ENCODE measurements around the gene RNF39.
"Not testable (repeated sequence)": the region's sequence is repeated elsewhere in the genome, so short reads cannot be mapped to it uniquely, and the experiment has no call there.

Gene RNF39, protein sequence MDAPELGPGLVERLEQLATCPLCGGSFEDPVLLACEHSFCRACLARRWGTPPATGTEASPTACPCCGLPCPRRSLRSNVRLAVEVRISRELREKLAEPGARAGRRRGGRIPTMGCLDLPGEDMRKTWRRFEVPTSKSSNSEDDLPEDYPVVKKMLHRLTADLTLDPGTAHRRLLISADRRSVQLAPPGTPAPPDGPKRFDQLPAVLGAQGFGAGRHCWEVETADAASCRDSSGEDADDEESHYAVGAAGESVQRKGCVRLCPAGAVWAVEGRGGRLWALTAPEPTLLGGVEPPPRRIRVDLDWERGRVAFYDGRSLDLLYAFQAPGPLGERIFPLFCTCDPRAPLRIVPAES

DNA sequence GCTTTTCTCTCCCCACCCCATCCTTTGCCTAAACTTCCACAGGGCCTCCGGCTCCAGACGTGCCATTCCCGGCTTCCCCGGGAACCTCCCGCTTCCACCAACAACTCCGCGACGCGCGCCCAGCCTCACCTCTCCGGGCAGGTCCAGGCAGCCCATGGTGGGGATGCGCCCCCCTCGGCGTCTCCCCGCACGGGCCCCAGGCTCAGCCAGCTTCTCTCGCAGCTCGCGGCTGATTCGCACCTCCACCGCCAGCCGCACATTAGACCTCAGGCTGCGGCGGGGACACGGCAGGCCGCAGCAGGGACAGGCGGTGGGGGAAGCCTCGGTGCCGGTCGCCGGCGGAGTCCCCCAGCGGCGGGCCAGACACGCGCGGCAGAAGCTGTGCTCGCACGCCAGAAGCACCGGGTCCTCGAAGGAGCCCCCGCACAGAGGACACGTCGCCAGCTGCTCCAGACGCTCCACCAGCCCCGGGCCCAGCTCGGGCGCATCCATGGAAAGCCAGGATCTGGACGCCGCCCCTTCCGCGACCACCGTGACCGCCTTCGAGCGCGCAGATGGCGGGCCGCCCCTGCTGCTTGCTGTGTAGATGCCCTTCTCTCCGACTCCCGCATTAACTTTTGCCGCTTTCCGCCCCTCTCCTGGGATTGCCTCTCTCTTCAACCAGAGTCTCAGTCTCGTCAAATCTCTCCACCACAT is at the start of gene RNF39:
RNF39 (minus strand) TSS at position 676 of the 696 bp plus-strand sequence; CDS start at position 492, 184 bp downstream.
- no peak for DNase-seq

DNA sequence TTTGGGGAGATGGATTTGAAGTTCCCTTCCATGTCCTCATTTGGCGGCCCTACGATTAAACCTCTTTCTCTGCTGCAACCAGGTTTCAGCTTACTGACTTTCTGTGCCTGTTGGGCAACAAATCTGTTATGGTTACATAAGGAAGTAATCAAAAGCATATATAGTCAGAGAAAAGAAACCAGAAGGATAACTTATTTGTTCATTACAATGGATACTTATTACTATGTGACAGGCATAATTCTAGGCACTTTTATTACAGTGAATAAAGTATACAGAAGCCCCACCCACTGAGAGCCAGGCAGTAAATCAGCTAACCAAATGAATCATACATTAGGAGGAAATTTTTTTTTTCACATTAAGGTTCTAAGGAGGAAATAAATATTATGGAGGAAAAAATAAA is 46.9 kb upstream of the RNF39 start:
- DNase-seq, result no peak

DNA sequence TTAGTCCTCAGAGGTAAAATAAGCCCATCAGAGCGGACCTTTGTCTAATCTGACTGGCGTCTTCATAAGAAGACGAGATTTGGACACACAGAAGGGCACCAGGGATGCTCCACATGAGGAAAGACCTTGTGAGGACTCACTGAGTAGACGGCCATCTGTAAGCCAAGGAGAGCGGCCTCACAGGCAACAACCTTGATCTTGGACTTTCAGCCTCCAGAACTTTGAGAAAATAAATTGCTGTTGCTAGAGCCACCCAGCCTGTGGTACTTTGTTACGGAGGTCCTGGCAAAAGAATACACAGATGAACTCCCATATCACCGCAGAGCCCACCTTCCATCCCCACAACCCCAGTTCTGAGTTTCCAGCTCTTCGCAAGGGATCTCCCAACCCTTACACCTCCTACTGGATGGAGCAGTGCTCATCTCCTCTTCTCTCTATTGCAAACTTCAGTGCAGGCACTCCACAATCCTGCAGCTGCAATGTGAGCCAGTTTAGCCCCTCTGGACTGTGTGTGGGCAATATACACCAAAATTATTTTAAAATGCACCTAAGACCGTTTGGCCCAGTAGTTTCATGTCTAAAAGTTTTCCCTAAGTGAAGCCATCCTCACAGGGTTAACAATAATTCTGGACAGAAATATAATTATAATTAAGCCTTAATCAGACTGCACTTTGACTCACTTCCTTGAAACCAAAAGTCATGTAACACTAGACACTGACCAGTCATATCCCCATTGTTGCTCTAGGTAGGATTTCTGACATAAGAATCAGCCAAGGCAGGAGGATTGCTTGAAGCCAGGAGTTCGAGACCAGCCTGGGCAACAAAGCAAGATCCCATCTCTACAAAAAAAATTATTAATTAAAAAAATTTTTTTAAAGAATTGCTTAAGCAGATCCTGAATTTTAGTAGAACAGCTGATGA is 46.1 kb upstream of the RNF39 start:
- DNase-seq, result no peak

DNA sequence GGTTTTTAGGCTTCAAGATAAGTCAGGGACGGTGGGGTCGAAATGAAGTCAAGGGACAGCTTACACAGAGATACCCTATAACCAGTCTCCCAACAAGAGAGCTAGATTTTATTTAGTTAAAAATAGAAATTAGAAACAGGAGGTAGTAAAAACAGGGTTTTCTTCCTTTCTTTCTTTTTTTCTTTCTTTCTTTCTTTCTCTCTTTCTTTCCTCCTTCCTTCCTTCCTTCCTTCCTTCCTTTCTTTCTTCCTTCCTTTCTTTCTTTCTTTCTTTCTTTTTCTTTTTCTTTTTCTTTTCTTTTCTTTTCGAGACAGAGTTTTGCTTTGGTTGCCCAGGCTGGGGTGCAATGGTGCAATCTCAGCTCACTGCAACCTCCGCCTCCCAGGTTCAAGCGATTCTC is 43.1 kb upstream of the RNF39 start:
- DNase-seq, result not testable (repeated sequence)

DNA sequence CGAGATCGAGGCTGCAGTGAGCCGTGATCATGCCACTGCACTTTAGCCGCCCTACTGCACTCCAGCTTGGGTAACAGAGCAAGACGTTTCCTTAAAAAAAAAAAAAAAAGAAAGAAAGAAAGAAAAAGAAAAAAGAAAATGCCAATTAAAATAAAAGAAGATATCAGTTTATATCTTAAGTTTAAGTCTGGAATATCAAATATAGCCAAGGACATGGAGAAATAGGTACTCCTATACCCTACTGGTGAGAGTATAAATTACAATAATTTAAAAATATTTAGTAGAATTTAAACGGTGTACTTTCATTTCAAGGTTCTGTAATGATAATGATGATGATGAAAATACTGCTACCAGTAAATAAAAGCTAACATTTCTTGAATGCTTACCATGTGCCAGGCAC is 41.2 kb upstream of the RNF39 start:
- no peak for DNase-seq

DNA sequence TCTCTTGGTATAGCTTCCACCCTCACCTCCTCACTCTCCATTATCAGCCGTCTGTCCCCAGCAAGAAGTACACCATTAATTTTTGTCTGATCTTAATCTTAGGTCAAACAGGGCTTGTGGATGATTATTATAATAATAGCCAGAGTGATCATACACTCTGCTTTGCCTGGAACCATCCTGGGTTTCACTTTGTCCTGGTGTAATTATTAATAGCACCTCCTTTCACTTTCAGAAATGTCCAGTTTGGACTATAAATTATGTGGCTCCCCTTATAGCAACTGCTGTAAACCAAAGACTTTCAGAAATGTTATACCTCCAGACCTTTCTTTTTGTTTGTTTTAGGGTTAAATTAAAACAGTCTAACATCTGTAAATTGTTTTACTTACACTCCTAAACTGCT is 38.3 kb upstream of the RNF39 start:
- DNase-seq, result no peak

DNA sequence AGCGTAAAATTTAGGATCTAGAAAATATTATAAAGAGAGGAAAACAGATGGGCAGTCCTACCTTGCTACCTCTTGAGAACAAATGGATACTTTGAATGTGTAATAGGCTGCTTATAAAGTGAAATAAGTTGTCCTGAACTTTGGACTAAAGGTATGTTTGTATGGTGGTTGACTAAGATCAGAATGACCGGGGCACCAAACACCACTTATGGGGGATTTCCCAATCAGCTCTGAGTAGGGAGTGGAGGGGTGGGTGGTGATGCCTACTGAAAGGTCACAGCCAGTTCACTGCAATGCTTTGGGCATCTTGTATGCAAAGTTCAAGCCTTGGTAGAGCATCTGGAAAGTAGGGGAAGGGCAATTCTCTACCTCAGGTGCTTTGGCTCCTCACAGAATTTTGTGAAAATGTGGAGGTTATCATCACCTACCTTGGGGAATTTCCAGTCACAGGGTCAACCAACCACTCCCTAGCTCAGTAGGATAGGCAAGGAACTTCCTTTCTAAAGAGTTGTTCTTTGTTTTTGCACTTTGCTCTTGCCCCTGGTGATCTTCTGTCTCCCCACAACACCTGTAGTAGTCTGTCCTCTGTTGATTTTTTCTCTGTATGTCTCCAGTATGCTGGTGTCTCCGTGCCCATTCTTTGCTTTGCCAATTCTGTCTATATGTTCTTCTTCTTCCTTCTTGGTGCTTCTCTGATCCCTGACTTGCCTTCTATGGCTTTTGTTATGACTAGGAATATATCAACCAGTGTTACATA is 37.6 kb upstream of the RNF39 start, which contains the start of gene TRIM31:
TRIM31 (minus strand) TSS at position 88 of the 757 bp plus-strand sequence. CDS start 285 bp downstream, outside the sequence.
- no peak for DNase-seq

DNA sequence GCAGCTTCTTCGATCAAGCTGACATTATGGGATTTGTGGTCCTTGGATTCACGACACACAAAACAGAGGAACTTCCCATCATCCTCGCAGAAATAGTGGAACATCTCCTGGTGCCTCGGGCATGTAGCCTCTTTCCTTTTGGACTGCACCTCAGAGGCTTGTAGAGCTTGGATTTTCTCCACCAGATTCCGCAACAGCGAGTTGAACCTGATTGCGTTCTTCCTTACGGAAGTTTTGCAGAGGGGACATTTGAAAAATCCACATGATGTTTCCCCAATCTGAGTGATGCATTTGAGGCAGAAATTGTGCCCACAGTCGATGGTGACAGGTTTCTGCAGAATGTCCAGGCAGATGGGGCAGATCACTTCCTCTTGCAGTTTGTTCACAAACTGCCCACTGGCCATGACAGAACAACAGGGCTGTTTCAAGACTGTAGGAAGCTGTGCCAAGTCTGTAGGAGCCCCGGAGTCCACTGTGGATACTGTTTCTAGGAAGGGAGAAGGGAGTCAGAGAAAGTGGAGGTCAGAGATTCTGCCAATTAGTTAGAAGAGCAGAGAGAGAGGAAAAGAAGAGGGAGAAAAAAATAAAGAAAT is 36.9 kb upstream of the RNF39 start:
- no peak for DNase-seq

DNA sequence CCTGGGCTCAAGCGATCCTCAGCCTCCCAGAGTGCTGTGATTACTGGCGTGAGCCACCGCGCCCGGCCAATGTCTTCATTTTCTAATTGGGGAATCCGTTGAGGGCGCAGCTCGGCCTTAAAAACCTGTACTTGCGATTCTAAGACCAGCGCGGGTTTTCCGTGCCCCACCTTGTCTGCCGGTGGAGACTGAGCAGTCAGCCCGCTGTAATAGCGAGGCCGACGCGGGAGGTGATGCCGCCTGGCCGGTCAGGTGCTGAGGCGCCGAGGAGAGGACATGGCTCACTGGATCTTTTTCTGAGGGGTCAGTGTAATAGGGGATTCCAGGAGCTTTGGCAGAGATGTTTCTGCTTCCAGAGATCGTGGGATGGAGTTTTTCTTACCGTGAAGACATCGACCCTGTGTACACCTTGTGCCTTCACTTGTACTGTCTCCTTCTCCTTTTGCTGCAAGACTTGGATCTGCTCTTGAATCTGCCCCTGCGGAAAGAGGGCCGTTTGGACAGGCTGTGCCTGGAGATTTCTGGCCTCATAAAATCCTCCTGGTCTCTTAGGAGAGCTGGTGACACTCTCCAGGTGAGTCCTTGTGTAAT is 35.8 kb upstream of the RNF39 start:
- no peak for DNase-seq

DNA sequence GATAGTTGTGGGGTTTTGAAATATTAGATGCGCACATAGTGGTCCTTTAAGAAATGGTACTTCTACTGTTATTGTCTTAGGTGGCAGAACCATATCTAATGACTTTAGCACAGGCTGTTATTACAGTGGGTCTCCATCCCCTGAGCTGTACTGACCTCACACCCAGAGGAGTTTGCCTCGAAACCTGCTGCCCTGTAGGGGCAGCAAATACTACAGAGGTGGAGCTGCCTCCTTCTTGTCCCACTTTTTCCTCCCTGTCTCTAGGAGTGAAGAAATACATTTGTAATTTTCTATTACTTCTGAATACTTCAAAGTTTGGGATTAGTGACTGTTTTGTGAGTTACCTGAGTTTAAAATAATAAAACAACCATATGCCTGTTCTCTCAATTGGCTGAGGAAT is 29.1 kb upstream of the RNF39 start:
- DNase-seq, result no peak

DNA sequence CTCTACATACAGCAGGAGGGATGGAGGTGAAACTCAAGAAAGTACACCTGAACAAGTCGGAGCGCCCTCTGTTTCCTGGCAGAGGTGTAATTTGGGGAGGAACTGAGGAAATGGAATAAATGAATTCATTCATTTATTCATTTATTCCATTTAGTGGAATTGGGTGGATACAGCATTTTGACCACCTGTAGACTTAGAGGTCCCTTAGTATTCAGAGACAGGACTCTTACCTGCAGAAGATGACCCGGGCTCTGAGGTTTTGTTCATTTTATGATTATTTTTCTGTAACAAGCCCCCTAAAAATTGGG is 28.3 kb upstream of the RNF39 start:
- DNase-seq, result no peak

DNA sequence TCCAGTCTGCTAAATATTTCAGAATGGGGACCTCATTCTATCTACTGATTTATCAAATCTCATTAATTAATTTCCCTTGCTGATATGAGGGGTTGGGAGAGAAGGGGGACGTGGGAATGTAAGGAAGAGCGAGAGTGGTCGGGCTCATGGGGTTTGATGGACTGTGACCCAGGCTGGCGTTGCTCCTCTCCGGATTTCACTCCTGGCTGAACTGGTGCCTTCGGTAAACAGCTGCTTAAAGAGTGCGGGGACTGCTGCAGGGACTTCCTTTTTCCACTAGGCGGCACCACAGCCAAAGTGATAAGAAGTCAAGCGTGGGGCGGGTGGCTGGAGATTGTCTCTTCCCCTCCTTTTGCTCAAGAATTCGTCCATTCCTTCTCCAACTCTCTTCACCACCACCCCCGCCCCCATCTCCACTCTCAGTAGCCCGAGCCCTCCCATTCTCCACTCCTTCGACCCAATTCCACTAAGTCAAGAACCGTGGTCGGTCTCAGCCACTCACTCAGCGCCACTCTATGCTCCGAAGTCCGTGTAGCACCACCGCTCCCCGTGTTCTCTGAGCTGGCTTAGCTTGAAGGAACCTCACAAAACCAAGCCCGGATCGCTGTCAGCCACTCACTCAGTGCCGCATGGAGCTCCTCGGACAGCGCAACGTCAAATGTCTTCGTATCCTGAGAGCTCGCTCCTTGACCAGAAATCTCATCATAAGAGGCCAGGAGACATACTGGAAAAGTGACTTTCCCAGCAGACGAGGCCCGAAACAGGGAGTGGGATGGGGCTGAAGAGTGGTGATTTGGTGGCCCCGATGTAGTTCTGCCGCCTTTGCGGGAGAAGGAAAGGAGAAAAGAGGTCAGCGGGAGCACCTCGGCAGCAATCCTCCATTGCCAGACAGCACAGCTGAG is 27.7 kb upstream of the RNF39 start:
- peak; percentile 85 for DNase-seq

DNA sequence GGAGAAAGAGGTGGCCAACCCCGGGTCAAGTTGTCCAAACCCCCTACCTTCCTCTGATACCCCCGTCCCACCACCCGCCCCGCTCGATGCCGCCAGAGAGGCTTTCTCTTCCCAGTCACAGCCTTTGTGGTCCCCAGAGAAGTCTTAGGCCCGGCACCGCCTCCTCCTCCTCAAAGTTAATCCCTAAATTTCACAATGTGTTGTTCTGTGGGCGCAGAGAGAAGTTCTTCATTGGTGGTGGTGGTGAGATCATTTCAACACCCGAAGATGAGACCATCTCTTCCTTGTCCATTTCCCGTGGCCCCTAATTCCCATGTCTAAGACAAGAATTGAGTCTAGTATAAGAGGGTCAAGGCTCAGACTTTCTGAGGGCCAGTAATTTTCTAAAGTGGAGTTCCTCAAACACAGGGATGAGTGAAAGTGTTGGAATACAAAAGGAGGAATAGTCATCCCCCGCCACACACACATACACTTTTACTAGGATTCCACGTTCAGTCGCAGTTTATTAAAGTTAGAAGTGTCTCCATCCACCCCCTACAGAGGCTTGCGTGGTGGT is 26.9 kb upstream of the RNF39 start:
- DNase-seq, result no peak

DNA sequence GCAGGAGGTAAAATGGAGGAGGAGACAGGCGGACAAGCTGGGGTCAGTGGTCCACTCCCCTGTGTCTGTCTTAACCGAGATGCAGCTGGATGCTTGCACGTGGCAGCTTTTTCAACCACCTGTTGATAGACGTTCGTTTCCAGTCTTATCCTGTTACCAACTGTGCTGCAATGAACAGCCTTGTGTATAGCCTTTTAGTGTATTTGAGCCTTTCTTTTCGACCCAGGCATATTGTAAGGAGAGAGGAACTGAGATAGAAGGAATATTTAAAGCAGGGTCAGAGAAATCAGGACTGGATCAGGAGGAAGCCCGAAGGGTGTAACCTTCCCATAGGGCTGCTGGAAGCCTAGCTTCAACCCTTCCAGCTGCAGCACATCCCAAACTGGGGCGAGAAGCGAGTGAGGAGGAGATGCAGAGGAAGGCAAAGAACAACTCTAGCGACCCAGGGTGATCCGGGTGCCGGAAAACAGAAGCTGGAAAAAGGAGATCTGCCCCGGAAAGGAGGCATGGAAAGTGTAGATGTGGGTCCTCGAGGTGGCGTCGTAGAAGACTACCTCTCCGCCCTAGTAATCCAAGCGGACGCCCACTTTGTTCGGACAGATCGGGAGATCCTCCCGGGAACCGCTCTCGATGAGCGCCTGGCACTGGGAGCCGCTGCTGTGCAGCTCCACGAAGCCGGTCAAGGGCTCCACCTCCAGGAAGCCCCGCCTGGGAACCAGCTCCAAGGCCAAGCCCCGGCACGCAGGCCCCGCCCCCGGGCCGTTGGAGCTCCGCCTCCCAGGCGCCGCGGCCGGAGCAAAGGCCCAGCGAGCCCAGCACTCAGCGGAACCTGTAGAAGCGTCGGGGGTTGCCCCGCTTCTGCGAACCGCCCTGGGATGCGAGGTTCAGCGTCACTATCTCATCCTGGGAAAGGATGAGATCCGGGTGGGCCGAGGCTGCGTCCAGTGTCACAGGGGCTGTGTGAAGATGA is 26.2 kb upstream of the RNF39 start:
- DNase-seq, result peak; percentile 47

DNA sequence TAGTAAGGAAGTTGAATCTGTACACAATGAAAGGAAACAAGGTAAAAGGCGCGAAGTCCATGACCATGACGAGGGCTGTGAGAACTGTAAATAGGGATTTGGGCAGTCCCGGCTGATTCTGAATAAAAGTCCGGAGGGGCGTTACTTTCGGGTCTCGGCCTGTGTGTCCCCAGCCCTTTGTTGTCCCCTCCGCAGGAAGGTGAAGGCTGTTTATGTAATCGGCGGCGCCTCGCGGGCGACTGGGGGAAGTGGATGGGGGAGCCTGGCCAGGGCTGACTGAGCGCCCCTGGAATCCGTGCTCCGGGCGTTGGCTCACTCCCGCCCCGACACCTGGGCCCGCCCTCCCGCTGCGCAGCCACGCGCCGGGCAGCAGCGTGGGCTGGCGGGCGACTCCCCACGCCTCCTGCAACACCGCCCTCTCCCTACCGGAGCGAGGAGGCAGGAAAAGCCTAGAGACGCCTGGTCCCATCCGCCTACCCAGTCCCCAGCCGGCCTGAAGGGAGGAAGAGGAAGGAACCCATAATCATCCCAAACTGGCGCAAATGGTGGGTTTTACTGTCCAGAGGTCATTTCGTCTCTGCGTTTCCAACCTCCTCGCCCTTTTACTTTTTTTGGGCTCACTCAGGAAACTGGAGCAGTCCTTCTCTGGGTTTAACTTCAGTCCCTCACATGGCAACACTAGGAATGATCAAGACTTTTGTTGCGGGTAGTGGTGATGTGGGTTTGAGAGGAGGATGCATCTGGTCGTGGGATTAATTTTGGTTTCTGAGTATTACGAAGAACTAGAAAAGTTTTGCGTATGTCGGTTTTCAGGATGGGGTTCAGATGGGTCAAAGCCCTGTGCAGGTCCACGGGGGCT is 25.2 kb upstream of the RNF39 start:
- no peak for DNase-seq

DNA sequence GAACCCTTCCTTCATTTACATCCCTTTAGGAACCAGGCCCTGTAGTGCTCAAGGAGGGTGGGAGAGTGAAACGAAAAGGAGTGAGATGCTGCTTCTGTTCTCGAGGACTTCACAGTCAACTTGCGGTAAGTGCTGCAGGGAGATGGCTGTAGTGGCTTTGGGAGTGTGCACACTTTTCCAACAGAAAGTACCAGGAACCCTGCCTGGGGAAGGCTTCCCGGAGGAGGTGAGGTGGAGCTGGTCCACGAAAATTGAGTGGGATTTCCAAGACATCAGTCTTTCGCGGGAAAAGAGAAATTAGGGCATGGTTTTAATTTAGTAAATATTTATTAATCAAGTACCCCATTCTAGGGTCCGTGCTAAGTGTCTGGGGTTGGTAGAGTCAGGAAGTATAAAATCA is 24.6 kb upstream of the RNF39 start:
- no peak for DNase-seq

DNA sequence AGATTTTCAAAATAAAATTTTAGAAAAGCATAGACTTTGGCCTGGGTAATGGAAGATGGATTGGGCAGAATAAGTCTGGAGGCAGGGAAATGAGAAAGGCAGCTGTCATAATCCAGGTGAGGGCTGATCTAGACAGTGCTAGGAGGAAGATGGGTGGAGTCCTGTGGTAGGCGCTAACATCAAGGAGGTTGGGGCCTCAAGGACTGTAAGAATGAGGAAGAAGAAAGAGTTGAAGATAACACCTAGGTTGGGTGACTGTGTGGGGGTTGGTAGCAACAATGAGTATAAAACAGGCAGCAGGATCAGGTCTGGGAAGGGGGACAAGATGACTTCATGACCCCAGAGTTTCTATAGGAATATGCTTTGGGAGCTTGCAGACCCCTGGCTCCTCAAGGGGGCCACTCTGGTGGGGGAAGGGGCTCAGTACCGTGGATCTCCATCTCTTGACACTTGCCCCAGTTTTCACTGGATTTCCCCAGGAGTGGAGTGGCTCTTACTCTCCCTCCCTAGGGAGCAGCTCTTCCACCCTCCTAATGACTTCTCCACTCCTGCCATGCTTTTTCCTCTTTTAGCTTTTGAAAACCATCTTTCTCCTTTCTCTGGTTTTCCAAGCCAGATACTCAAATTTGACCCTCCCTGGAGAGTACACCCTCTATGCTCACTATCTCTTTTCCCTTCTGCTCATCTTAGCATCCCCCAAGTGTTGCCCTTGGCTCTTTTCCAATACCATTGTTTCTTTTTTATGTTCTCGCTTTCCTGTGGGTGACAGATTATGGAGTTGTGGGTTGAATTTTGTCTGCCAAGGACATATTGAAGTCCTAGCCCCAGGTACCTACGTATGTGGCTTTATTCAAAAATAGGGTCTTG is 22.6 kb upstream of the RNF39 start:
- no peak for DNase-seq

All from NCI-H748 treated with DMSO at 0.1 percent for 48 hours (cell line).